Measurements from ENCODE around the gene MSMO1.
"Not testable (repeated sequence)": the region's sequence is repeated elsewhere in the genome, so short reads cannot be mapped to it uniquely, and the experiment has no call there.

MSMO1 gene

DNA sequence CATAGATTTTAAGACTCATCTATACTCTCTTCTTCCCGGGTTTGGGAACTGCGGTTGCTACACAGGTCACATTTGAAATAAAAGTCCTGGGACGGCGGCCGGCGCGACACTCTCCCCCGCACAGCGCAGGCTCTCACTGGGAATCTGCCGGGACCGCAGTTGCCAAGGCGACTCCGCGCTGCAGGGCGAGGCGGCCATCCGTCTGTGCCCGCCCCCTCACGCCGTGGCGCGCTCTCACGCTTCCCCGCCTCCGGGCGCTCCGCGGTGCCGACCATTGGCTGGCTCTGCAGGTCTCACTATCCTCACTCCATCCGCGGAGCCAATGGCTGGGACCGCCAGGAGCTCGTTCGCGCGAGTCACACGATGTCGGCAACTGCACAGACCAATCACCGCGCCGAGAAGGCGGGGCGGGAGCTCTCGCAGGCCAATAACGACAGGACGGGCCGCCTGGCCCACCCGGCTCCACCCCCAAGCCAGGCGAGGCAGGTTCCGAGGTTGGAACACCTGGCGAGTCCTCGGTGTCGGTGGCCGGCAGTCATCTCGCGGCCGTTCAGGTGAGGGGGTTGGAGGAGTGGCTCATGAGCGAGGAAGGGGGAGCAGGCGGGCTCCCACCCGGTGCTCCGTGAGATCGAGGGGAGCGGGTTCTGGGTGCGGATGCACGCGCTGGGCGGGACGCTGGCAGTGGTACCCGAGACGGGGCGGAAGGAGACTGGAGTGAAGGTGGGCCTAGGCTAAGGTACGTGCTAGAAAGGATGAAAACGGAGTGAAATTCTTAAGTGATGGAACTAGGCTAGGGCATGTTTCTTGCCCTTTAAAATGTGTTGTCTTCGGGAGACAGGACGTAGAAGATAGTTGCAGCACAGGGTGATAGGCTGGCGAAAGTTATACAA is at the start of gene MSMO1:
Gene MSMO1 (plus strand): TSS at position 459 of the 890 bp plus-strand sequence. CDS start 5,702 bp downstream, outside the sequence.
- DNase-seq (ENCODE audit: low read depth), result peak; percentile 99

DNA sequence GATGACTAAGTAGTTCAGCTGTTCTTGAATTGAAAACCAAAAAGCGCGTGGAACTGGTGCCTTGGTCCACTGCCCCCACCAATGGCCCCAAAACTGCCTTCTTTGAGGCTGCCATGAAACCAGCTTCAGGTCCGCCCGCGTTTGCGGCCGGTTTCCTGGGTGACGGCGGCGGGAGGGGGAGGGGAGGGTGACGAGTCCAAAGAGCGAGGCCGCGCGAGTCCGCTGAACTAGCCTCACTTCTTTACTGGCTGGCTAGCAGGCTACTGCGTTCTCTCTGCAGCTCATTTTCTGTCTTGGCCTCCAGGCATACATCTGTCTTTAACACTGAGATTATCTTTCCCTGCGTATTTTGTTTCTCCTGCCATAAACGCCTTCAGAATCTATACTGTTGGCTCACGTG is 47.9 kb upstream of the MSMO1 start:
- not testable (repeated sequence) for DNase-seq (ENCODE audit: low read depth)

DNA sequence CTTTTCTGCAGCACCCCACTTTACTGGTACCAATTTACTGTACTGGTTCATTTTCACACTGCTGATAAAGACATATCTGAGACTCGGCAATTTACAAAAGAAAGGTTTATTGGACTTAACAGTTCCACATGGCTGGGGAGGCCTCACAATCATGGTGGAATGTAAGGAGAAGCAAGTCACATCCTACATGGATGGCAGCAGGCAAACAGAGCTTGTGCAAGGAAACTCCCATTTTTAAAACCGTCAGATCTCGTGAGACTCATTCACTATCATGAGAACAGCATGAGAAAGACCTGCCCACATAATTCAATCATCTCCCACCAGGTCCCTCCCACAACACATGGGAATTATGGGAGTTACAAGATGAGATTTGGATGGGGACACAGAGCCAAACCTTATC is 42.8 kb upstream of the MSMO1 start:
- DNase-seq (ENCODE audit: low read depth), result not testable (repeated sequence)

DNA sequence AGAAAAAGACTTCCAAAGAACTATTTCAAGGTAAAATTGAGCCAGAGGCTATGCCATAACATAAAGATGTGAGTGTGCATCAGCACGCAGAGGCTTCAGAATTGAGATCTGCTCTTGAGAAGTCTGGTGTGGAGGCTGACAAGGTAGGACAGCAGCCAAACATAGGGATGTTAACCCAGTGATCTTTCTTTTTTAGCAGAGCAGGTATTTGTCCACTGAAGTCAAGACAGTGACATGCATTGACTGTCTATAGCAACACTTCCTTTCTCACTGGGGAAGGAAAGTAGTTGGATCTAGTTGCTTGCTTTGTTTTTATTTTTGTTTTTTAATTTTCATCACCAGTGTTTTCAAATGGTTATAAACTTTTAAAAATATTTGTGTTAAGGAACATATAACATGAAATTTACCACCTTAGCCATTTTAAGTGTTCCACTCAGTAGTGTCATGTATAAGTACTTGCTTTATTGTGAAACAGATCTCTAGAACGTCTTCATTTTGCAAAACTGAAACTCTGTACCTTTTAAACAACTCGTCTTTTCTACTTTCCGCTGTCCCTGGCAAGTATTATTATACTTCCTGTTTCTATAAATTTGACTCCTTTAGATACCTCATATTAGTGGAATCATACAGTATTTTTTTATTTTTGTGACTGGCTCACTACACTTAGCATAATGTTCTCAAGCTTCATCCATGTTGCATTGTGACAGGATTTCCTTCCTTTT is 40.7 kb upstream of the MSMO1 start:
- not testable (repeated sequence) for DNase-seq (ENCODE audit: low read depth)

DNA sequence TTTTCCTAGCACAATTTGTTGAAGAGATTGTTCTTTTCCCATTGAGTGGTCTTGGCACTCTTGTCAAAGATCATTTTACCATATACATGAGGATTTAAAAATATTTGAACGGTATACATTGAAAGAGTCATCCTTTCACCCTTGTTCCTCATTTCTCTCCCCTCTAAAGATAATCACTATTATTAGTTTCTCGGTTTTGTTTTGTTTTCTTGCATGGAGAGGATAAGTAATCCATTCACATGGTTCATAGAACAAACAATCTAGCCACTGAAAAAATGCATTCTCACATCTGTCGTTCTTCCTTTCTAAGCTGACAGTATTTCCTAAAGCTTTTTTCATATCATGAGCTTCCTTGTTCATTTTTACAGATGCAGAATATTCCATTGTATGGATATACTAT is 39.2 kb upstream of the MSMO1 start:
- no peak for DNase-seq (ENCODE audit: low read depth)

DNA sequence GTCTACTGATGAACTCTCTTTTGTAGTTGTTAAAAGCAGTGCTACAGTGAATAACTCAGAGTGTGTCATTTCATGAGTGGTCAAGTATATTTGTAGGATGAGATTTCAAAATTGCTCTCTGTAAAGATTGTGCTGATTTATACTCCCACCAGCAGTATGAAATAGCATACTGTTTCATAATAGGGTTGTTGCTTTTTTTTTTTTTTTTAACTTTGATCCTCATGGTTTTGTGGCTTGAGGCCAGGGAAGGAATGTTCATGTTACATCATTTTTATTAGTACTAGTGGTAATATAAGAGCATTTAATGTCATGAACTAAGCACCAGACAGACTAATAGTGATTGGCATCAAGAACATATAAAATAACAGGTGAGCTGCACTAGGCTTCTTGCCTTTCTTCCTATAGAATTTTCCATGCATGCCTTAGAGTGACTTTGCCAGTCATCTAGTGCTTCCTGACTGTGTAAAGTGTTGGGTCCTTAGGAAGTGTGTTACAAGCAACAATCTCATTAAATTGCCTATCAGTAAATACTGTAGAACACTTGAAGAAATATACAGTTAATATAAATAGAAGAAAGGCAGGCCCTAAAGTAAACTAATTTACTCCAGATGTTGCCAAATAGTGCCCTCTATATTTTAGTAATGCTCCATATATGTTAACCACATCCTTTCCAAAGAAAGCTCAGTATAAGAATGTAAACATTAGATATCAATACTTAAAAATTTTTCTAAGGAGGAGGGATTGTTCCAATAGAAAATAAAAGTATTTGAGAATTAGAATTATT is 38.6 kb upstream of the MSMO1 start:
- DNase-seq (ENCODE audit: low read depth), result peak; percentile 68

DNA sequence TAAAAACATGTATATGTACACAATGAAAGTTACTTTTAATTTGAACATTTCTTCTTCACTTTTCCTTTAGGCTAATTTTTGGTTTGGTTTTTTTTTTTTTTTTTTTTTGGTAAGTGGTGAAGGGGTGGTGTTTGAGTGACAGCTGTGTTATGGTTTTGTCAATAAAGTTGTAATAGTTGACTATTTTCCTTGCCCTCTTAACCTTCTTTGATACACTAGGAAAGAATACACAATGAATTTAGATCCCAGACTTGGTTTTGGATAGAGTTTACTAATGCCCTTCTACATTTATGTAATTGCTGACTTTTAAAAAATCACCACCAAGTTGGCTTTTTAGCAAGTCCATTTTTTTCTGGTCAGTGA is 38.1 kb upstream of the MSMO1 start:
- no peak for DNase-seq (ENCODE audit: low read depth)

DNA sequence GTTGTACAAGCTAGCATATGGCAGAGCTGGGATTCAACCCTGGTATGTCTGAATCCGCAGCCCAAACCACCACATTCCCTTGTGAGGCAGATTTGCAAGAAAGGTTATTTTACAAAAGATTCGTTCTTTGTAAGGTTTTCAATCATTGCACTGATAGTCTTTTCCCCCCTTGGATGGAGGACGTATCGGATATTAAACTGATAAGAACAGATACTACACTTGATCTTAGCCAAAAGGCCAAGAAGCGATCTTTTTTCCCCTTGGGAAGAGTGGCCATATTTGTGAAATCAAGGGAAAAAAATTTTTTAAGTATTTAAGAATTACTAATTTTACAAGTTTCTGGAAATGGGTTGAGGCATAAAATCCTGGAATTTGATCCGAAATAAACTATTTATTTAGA is 34.4 kb upstream of the MSMO1 start:
- DNase-seq (ENCODE audit: low read depth), result no peak

DNA sequence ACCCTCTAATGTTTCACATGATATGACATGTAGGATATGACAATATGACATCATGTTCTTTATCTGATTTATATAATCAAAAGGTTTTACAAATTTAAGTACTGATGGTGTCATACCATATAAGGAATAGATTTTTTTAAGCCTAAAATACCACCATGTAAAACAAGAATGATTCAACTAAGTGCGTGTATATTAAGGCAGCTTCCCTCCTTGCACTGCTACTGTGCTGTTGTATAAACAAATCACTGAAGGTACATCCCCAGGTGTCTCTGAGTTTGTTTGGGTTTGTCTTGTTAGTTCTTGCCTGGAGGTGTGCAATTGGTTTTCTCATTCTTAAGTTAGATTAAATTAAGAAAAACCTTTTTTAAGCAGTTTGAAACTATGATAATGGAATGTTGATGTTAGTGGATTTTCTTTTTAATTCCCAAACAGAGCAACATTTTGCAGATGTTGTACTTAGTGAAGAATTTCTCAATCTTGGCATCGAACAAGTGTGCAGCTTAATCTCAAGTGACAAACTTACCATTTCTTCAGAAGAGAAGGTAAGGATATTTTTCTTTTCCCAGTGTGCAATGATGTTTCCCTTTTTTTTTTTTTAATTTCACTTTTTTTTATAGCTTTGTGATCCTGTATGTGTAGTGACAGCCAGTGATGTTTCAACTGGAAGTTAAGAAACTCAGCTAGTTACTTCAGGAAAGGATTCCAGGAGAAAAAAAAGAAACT is 33.4 kb upstream of the MSMO1 start:
- DNase-seq (ENCODE audit: low read depth), result no peak

DNA sequence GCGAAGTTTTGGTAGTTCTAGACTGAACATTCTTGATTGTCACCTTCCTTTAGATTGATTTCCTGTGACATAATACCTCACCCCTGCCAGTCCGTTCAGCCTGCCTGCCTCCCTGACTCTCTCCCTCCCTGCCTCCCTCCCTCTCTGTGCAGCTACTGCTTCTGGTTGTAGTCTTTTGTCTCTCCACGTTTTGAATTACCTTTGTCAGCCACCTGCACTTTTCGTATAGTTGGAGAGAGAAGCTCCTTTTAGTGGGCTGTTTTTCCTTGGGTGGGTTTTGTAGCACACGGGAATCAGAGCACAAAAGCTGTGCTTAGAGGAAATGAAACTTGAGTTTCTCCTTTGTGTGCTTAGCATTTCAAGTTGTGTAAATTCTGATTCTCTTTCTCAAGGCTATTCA is 32.6 kb upstream of the MSMO1 start:
- no peak for DNase-seq (ENCODE audit: low read depth)

DNA sequence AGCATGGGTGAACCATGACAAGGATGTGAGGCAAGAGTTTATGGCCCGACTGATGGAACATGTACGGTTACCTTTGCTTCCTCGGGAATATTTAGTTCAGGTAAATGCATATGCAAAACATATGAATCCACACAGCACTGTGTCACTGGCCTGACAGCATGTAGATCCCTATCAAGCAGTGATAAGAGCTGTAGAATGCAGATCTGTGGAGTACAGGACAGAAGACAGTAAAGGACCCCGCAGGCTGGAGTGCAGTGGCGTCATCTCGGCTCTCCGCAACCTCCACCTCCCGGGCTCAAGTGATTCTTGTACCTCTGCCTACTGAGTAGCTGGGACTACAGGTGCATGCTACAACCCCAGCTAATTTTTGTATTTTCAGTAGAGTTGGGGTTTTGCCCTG is 29.8 kb upstream of the MSMO1 start:
- DNase-seq (ENCODE audit: low read depth), result no peak

DNA sequence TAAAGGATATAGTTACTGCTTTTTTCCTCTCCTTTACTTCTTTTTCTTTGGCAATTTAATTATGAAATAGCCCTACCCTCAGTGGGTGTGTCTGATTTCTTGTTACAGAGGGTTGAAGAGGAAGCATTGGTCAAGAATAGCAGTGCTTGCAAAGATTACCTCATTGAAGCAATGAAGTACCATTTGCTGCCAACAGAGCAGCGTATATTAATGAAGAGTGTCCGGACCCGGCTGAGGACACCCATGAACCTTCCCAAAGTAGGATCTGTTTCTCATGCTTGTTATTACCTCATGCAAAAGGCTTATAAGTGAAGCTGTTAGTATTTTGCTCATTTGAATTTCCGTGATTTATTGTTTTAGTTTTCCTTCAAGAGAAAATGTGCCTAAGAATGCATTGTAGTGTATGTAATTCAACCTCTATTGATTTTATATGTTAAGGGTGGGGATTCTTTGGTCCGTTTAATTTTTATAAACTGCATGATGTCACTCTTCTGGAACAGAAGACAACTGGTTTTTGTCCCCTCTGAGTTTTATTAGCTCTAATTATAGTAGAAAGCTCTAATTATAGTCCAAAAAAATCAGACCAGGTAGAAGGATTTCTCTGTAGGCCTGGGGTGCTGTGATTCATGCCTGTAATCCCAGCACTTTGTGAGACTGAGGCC is 27.9 kb upstream of the MSMO1 start:
- no peak for DNase-seq (ENCODE audit: low read depth)

DNA sequence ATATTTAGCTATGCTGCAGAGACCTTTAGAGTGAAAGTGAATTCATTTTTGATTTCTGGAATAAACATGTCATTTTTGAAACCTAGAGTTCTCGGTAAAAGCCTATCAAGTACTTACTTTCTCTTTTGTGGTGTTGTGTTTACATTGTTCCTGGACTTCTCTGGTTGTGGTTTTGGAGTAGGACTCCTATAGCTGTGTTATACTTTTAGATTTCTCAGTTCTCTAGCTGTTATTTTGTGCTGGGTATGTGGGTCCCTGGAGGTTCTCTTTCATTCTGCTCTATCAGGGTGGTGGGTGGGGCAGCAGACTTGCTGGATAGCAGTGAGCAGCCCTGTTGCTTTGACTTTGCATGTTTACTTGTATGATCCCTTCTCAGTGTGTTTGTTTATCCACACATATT is 25.6 kb upstream of the MSMO1 start:
- DNase-seq (ENCODE audit: low read depth), result peak; percentile 4

DNA sequence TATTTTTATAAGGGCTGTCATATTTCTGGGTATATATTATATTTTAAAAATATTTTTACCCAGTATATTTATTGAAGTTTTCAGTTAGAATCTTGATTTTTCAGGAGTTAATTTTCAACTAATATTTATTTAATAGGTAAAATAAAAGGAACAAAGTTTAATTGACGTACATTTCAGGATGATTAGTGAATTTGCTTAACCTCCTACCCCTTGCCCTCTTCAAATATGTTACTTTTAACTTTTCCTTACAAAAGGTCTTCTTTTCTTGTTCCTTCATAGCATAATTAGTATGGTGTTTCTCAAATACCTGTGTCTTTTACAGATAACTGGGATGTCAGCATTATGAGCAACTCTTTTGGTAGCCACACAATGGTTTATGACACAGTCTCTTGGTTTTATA is 24.8 kb upstream of the MSMO1 start:
- DNase-seq (ENCODE audit: low read depth), result no peak

DNA sequence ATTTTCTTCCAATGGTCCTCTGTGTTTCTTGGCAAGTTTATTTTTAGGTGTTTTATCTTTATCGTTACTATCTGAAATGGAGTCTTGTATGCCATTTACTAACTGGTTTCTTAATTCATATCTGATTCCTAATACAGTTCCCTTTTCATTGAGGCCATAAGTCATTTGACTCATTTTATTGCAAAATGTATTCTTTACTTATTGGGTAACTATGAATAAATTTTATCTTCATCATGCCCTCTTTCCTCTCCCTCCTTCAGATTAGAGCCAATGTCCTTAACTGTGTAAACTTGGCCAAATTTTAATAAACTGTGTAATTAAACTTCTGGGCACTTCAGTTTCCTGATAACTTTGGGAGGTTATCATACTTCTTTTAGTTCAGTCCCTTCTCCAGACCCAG is 19.3 kb upstream of the MSMO1 start:
- no peak for DNase-seq (ENCODE audit: low read depth)

DNA sequence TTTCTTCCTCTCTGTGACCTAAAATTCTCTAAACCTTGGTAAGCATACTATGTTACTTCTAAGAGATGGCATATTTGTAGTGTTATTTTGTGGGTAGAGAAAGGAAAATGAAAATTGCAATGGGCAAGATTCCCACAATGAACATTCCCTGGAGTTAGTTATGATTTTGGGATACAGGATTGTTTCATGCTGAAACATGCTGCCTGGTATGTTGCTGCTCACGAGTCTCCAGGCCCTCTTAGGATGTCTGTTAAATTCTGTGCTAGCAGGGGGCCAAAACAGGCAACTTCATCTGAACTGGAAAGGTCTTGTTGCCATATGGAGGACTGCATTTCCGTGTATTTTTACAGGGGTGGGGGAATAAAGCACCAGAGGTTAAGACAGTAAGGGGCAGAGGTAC is 18.9 kb upstream of the MSMO1 start:
- peak; percentile 49 for DNase-seq (ENCODE audit: low read depth)

DNA sequence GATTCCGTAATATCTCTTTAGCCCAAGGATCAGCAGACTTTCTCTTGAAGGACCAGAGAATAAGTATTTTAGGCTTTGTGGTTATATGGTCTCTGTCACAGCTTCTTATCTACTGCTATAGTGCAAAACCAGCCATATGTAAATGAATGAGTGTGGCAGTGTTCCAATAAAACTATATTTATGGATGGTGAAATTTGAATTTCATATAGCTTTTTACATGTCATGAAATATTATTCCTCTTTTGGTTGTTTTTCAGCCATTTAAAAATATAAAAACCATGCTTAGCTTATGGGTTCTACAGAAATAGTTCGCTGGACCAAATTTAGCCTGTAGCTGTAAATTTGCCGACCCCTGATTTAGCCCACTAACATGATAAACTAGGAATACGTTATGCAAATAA is 18.0 kb upstream of the MSMO1 start:
- DNase-seq (ENCODE audit: low read depth), result no peak

DNA sequence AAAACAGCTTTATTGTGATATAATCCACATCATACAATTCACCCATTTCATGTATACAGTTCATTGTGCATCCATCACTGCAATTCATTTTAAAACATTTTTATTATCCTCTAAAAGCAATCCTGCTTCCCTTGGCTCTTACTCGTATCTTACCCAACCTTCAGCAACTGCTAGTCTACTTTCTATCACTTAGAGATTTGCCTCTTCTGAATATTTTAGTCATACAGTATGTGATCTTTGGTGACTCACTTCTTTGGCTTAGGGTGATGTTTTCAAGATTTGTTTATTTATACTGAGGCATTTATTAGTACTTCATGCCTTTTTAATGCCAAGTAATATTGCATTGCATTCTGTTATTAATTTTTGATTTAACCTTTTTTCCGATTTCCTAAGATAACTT is 15.0 kb upstream of the MSMO1 start:
- peak; percentile 73 for DNase-seq (ENCODE audit: low read depth)

DNA sequence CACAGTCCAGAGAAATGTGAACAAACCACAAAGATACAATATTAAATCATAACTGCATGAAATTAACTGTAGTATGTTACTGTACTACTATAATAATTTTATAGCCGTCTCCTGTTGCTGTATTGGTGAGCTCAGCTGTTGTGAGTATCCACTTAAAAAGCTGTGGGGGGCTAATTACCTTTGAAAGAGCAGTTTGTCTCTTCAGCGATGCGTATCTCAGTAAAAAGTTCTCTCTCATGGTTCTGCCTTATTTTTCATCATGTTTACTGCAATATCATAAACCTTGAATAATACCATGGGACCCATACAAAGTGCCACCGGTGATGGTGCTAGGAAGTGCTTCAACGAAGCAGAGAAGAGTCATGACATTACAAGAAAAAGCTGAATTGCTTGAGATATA is 8.4 kb upstream of the MSMO1 start:
- DNase-seq (ENCODE audit: low read depth), result no peak

DNA sequence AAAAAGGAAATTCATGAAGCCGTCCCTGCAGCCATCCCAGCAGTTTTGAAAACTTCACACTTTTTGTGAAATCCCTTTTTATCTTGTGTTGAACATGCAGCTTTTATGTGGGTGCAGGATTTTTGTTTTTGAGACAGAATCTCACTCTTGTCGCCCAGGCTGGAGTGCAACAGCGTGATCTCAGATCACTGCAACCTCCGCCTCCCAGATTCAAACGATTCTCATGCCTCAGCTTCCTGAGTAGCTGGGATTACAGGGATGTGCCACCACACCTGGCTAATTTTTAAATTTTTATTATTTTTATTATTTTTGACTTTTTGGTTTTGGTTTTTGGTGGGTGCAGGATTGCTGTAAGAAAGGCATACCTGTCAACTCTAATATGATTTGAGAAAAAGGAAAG is 8.0 kb upstream of the MSMO1 start:
- no peak for DNase-seq (ENCODE audit: low read depth)

DNA sequence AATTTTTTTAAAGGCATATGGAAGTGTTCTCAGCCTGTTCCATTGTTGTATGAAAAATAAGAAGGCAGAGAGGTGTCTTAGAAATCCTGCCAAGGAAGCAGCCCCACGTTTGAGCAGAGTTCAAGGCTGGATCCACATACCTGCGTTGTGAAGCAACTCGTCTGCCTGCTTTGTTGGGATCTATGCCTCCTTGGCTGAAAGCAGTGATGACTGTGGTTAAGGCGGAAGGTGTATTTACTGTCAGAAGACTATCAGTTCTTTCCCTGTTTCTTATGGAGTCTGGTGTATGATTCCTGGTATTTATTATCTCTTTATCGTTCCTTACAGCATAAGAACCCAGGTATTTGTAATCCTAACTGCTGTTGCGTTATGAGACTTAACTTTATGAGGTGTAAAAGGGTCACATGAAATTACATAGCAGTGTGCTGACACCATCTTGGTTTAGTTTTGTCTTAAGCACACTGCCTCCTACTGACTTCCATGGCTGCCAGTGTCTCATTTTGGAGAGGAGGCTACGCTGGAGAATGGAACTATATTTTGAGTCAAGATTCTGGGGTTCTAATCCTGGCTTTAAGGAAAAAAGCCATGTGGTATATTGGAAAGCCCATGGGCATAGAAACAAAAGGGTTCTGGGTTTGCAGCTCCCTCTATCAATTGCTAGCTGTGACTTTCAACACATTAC is 3.1 kb upstream of the MSMO1 start:
- DNase-seq (ENCODE audit: low read depth), result no peak
